Endodermal cell (in vitro differentiated cells): Measurements from ENCODE around the gene ADM5. TPM values are rescaled to one million over a fixed set of nuclear protein-coding genes. Genes with fewer than 3 reads are reported as not detected.

ENCODE experiments used
- DNase-seq: peaks from one replicate; pipeline ENCODE4 v3.0.0-alpha.2; 2017
- H3K27ac ChIP-seq: 2 replicates; pipeline ENCODE4 v1.5.1; 2013; ENCODE audit warnings: mild to moderate bottlenecking, low read depth, low read length, moderate library complexity
- H3K27me3 ChIP-seq: 2 replicates; pipeline ENCODE4 v1.6.1; 2013; ENCODE audit warnings: mild to moderate bottlenecking, low read length, moderate library complexity; ENCODE audit not compliant: insufficient read depth, control insufficient read depth, poor library complexity, severe bottlenecking
- H3K36me3 ChIP-seq: 2 replicates; pipeline ENCODE4 v1.7.0; 2013; ENCODE audit warnings: mild to moderate bottlenecking, low read length, moderate library complexity; ENCODE audit not compliant: control insufficient read depth, insufficient read depth
- H3K4me1 ChIP-seq: one replicate; pipeline ENCODE4 v1.7.0; 2013; ENCODE audit warnings: low read length; ENCODE audit not compliant: control insufficient read depth, insufficient read depth
- H3K4me3 ChIP-seq: 2 replicates; pipeline ENCODE4 v1.5.1; 2013; ENCODE audit warnings: mild to moderate bottlenecking, low read length, moderate library complexity
- H3K9ac ChIP-seq: 2 replicates; pipeline ENCODE4 v1.6.1; 2013; ENCODE audit warnings: mild to moderate bottlenecking, low read length, moderate library complexity; ENCODE audit not compliant: poor library complexity, severe bottlenecking; ENCODE audit errors: extremely low read depth
- H3K9me3 ChIP-seq: 2 replicates; pipeline ENCODE4 v1.6.1; 2013; ENCODE audit warnings: mild to moderate bottlenecking, low read length, moderate library complexity; ENCODE audit not compliant: control insufficient read depth
- H3K27ac Mint-ChIP-seq: 2 replicates; pipeline ENCODE4 v1.8.0; 2020; ENCODE audit warnings: mixed read lengths
- H3K27me3 Mint-ChIP-seq: 2 replicates; pipeline ENCODE4 v1.8.0; 2021; ENCODE audit warnings: mild to moderate bottlenecking, mixed read lengths; ENCODE audit not compliant: insufficient read depth
- H3K36me3 Mint-ChIP-seq: 2 replicates; pipeline ENCODE4 v1.8.0; 2020; ENCODE audit warnings: low read depth, mixed read lengths
- H3K4me1 Mint-ChIP-seq: 2 replicates; pipeline ENCODE4 v1.8.0; 2020; ENCODE audit warnings: mixed read lengths
- H3K4me3 Mint-ChIP-seq: 2 replicates; pipeline ENCODE4 v1.8.0; 2020; ENCODE audit warnings: mild to moderate bottlenecking, moderate library complexity, mixed read lengths
- H3K9me3 Mint-ChIP-seq: 2 replicates; pipeline ENCODE4 v1.8.0; 2020; ENCODE audit warnings: mild to moderate bottlenecking, mixed read lengths
- CTCF ChIP-seq: fragments of 200-600 bp; sonication (generic); conservative IDR thresholded peaks from 2 replicates; pipeline ENCODE4 v1.5.0; 2021; ENCODE audit warnings: antibody characterized with exemption, mild to moderate bottlenecking
- WGBS, 2 experiments: methylation state at CpG; one replicate each; pipeline versions ENCODE4 v1.1.5 to v1.1.7; 2013; ENCODE audit warnings: missing lambda C conversion rate in 2 of 2, mixed read lengths in 1 of 2; ENCODE audit not compliant: insufficient coverage in 1 of 2, insufficient read length in 1 of 2; 5-methylcytosine and 5-hydroxymethylcytosine counted together
- total RNA-seq, 2 donors: library from RNA; stranded (reverse); fragmentation: NEBNext Ultra II Directional in 1 of 2; extraction: Animal tissue kit (Norgen Biotek cat#: 25700) in 1 of 2; gene quantifications; 2 replicates in 1 of 2; 3 replicates in 1 of 2; pipeline ENCODE4 v1.2.1, GENCODE V29; 2021

ADM5 gene
- total RNA-seq, 2 donors from 2014 or later: 4.6 to 7.7 TPM

- Histone ChIP-seq H3K9me3 (no peaks in the 10 kb centered on the region), H3K36me3 (peaks cover 30% of the 10 kb centered on the region), H3K27ac (no peak overlapping the region), H3K27me3 (no peaks in the 10 kb centered on the region), H3K4me3 (peak overlapping the region; percentile 83), H3K9ac (no peak overlapping the region), H3K4me1 (peaks cover 14% of the 10 kb centered on the region)
- Mint-ChIP-seq H3K4me1 (peaks cover 24% of the 10 kb centered on the region), H3K9me3 (no peaks in the 10 kb centered on the region), H3K27ac (peak overlapping the region; percentile 89), H3K4me3 (peak overlapping the region; percentile 97), H3K36me3 (peaks cover 27% of the 10 kb centered on the region), H3K27me3 (no peaks in the 10 kb centered on the region)
- no peak for TF ChIP-seq CTCF
- DNase-seq: no peak
- WGBS, 2 experiments: 70 to 78% methylated on average over 4 to 10 of the region's 12 CpGs
Measured at GRCh38 chr19:49678985-49679770, 10.2 kb upstream of the ADM5 start.

- Histone ChIP-seq H3K9ac (peak overlapping the region; percentile 2), H3K4me3 (peak overlapping the region; percentile 83)
- WGBS, 2 experiments: 22 to 53% methylated on average over 1 to 10 of the region's 10 CpGs
Measured at GRCh38 chr19:49679771-49680413, 9.5 kb upstream of the ADM5 start.

More at GRCh38 chr19:49679771-49680413, 9.5 kb upstream of the ADM5 start:
- Histone ChIP-seq H3K9me3 (no peaks in the 10 kb centered on the region), H3K4me1 (peaks cover 14% of the 10 kb centered on the region), H3K27ac (peak overlapping the region; percentile 68), H3K27me3 (no peaks in the 10 kb centered on the region), H3K36me3 (peaks cover 38% of the 10 kb centered on the region)
- Mint-ChIP-seq H3K4me1 (peaks cover 24% of the 10 kb centered on the region), H3K9me3 (no peaks in the 10 kb centered on the region), H3K36me3 (peaks cover 31% of the 10 kb centered on the region), H3K27me3 (no peaks in the 10 kb centered on the region), H3K4me3 (peak overlapping the region; percentile 97), H3K27ac (peak overlapping the region; percentile 89)
- no peak for TF ChIP-seq CTCF
- DNase-seq: peak; percentile 62
